RWPE1 (cell line): ENCODE results near the gene DOCK8.

Source experiments
- CTCF ChIA-PET: fragments of 350-600 bp; sonication (Branson Sonifier 250); formaldehyde crosslinking; extraction: SDS; loops from one replicate; lab custom pipeline; 2021; lab: Yijun Ruan, JAX
- POLR2A ChIA-PET: fragments of 400-600 bp; formaldehyde crosslinking; extraction: SDS; loops from one replicate; lab custom pipeline; 2020; ENCODE audit warnings: antibody characterized with exemption; ENCODE audit not compliant: low non-redundant PET; lab: Yijun Ruan, JAX
- DNase-seq: peaks from one replicate; pipeline ENCODE4 v3.0.0; 2012; ENCODE audit warnings: low spot score
- H3K27ac ChIP-seq: fragments of 450-650 bp; 2 replicates; pipeline ENCODE4 v1.5.1; 2017
- TF ChIP-seq, protein P1 (sequence below): fragments of 450-650 bp; conservative IDR thresholded peaks from 2 replicates; pipeline ENCODE4 v1.5.1; 2017; ENCODE audit warnings: low read depth, mild to moderate bottlenecking

The DOCK8 gene

GRCh38 chr9:219670-220365 is 5.2 kb downstream of the DOCK8 start:
- CTCF ChIA-PET: no interaction called here

DNA sequence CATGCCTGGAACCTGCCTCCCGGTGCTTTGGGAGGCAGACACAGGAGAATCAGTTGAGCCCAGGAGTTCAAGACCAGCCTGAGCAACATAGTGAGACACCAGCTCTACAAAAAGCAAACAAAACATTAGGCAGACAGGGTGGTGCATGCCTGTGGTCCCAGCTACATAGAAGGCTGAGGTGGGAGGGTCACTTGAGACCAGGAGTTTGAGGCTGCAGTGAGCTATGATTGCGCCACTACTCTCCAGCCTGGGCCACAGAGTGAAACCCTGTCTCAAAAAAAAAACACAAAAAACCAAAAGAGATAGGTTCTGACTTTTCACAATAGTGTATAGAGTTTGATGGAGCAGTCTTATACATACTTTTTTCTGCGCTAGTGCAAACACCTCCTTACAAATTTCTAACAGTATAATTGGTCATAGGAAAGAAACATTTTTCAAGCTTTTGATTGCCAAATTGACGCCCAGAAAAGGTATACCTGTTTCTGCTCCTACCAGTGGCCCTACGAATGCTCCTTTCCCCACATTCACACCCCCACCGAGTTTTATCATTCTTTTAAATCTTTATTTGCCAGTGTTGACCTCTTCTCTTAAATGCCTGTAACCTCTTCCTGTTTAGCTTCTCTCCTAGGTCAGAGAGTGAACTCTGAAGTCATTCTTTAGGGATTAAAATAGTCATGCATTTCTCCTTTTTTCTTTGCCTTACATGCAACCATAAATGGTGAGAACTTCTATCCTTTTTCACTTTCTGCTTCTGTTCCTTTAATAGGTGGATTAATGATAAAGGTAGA is 7.5 kb downstream of the DOCK8 start:
- no peak overlapping the region for H3K27ac ChIP-seq
- DNase-seq: no peak
- ChIA-PET CTCF (no interaction called here), POLR2A (no interaction called here)
- TF ChIP-seq, protein P1, sequence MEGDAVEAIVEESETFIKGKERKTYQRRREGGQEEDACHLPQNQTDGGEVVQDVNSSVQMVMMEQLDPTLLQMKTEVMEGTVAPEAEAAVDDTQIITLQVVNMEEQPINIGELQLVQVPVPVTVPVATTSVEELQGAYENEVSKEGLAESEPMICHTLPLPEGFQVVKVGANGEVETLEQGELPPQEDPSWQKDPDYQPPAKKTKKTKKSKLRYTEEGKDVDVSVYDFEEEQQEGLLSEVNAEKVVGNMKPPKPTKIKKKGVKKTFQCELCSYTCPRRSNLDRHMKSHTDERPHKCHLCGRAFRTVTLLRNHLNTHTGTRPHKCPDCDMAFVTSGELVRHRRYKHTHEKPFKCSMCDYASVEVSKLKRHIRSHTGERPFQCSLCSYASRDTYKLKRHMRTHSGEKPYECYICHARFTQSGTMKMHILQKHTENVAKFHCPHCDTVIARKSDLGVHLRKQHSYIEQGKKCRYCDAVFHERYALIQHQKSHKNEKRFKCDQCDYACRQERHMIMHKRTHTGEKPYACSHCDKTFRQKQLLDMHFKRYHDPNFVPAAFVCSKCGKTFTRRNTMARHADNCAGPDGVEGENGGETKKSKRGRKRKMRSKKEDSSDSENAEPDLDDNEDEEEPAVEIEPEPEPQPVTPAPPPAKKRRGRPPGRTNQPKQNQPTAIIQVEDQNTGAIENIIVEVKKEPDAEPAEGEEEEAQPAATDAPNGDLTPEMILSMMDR: no peak

More at GRCh38 chr9:219670-220365, 5.2 kb downstream of the DOCK8 start:
- H3K27ac ChIP-seq: no peak overlapping the region
- DNase-seq: no peak
- POLR2A ChIA-PET: no interaction called here
- TF ChIP-seq, protein P1: no peak

GRCh38 chr9:223152-223551 is 8.5 kb downstream of the DOCK8 start:
- ChIA-PET CTCF (no interaction called here), POLR2A (no interaction called here)
- no peak overlapping the region for H3K27ac ChIP-seq
- no peak for DNase-seq
- TF ChIP-seq, protein P1: no peak

GRCh38 chr9:224026-224425 is 9.4 kb downstream of the DOCK8 start:
- TF ChIP-seq, protein P1: no peak
- CTCF ChIA-PET: no interaction called here
- POLR2A ChIA-PET: no interaction called here
- DNase-seq: no peak
- no peak overlapping the region for H3K27ac ChIP-seq

DNA sequence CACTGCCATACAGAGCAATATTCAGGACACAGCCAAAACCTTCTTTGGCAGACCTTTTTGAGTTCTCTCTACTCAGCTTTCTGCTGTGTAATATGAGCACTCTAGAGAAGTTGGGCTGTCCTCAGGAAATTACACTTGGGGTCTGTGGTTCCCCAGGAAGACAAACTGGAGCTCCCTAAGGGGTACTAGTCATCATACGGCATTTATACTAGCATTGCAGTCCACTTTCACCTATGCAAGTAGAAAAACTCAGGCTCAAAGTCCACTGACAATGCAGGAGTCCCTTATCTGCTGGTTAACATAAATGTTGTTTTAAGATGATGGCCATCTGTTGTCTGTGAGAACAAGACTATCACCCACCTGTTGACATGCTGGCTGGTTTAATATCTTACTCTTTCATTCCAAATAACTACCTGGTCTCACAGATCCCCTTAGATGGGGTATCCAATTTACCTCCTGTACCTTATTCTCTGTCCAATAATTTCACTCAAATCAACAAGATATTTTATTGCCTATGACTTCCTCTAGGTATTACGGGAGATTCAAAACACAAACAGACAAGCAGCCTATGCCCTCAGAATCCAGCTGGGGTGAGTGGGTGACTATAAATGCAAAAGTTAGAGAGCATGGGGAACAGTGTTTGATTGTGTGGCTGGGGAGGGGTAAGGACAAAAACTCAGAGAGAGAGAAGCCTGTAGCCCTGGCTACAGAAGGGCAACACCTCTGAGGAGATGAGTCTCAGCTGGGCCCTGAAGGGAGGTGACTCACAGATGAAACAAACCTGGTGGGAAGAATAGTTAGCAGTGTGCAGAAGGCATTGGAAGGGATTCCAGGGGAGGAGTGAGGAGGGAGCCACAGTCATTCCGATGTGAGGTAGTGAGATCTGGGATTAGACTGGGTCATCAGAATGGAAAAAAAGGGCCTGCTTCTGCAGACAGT is 10.2 kb downstream of the DOCK8 start:
- DNase-seq: peak; percentile 44
- ChIA-PET POLR2A (no interaction called here), CTCF (no interaction called here)
- TF ChIP-seq, protein P1: no peak
- no peak overlapping the region for H3K27ac ChIP-seq

- POLR2A ChIA-PET: no interaction called here
- CTCF ChIA-PET: no interaction called here
- TF ChIP-seq, protein P1: no peak
- H3K27ac ChIP-seq: no peak overlapping the region
- DNase-seq: no peak
These were observed 13.2 kb downstream of the DOCK8 start for GRCh38 chr9:227860-228259.
